Fibroblast of peridontal ligament (primary cell): Measurements from ENCODE around the gene MYB.
"Not testable (repeated sequence)": the region's sequence is repeated elsewhere in the genome, so short reads cannot be mapped to it uniquely, and the experiment has no call there.

Source experiments
- DNase-seq: peaks from one replicate; pipeline ENCODE4 v3.0.0-alpha.2; 2010; ENCODE audit errors: extremely low read depth

The MYB gene

DNA sequence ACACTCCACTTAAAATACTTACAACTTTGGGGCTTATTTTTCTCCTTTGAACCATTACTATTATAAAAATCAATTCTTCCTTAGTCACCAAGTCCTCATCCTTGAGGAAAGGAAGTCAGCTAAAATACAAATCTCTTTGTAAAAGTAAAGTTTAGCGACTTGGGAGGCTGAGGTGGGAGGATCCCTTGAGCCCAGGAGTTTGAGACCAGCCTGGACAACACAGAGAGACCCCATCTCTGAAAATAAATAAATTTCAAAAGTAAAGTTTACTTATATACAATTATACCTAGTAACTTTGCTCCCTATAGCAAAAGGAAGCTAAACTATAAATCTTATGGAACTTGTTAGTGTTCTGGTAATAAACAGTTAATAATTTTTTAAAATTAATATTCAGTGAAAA is 40.4 kb downstream of the MYB start:
- DNase-seq = no peak

DNA sequence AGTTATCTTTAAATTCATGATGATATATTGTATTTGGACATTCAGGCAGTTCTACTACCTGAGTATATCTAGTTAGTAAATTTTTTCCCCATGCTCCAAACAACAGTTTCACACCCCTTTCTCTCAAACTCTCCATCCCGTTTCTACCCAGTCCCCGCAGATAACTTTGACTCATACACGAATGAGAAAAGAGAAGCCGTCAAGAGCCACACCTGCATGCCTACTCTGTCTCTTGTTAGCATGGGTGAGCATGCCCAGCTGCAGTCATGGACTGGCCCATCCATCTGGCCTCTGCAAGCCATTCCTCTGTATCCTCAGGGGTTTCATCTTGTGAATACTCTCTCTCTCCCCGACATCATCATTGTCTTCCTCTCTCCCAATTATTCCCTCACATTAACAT is 41.5 kb downstream of the MYB start:
- no peak for DNase-seq

DNA sequence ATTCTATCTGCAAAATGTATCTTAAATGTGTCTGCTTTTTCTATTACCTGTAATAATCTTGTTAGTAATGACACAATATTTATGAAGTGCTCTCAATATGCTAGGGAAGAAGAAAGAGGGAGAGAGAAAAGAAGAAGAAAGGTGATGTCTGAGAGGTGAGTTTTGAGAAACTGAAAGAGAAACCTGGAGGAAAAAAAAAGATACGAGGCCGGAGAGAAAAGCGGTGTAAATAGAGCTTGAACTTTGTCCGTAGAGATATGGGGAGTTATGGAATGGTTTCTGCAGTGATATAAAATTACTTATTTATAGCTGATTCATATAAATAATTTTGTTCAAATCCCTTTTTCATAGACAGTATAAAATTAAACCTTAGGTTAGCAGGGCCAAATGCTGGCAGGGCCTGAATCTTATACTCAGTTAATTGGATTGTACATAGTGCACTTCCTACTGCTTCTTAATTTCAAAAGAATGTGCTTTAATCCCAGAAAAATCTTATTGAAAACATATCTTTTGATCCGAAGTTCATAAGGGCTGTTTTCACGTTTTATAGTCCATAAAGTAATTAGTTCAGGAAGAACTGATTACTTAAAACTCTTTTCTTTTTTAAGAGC is 43.0 kb downstream of the MYB start:
- no peak for DNase-seq

DNA sequence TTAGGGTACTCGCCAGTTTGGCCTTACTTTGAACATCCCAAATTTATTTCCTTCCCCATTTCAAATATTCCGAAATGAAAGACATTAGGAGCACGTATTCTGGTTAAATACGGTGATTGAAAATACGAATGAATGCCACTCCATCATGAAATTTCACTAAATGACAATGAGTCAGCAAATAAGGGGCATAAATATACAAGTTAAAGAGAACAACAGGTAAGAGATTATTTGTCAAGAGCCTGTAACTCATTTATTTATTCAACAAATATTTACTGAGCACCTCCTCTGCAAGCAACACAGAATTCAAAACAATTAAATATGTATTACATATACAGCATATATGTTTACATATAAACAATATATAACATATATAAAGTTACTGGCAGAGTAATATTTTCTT is 44.8 kb downstream of the MYB start:
- no peak for DNase-seq

DNA sequence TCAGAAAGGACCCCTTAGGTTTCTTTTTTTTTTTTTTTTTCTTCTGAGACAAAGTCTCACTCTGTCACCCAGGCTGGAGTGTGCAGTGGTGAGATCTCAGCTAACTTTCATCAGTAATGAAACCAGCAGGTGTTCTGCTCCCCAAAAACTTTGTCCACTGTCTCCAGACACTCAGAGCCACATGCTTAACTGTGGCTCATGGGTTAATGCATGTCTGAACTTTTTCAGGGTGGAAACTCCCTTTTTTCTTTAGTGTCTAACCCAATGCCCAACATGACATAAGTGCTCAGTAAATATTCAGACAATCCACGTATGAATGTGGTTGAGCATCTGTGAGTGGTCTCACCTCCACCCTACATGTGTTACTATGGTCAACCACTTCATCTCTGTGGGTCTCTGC is 45.4 kb downstream of the MYB start:
- DNase-seq = no peak

DNA sequence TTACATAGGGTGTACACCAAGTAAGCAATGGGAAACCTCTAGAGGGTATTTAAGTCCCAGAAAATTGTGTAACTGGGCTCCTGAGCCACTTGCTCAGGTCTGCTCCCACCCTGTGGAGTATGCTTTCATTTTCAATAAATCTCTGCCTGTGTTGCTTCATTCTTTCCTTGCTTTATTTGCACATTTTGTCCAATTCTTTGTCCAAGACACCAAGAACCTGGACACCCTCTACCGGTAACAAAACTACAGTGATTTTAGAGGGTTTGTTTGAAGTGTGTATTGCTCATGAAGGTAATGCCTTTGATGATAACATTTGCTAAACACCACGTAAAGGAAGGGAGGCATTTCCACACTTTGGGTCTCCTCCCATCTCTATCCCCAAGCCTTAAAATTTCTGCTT is 46.2 kb downstream of the MYB start:
- no peak for DNase-seq

DNA sequence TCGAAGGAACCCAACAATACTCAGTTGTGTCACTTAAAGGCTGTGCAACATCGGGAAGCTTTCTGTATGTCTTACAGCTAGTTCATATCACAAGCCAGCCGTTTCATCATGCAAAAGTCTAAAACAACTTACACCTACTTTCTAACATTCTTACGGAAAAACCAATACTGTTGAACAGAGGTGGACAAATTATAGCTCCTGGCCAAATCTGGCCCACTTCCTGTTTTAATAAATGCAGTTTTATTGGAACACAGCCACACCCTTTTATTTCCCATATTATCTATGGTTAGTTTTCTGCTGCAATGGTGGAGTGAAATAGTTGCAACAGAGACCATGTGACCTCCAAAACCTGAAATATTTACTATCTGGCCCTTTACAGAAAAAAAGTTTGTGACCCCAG is 46.6 kb downstream of the MYB start:
- DNase-seq = no peak

DNA sequence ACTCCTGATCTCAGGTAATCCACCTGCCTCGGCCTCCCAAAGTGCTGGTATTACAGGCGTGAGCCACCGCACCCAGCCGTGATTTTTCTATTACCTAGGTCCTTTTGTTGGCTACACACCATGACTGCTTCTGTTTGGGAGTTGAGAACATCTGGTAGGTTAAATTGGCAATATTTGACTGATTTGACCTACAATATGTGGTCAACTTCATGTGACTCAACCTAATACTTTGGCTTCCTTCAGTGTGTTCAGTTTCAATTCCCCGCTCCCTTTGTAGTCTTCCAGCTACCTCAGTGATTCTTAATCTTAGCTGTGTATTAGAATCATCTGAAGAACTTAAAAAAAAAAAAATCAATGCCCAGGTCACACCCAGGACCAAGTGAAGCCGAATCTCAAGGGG is 47.4 kb downstream of the MYB start:
- no peak for DNase-seq

DNA sequence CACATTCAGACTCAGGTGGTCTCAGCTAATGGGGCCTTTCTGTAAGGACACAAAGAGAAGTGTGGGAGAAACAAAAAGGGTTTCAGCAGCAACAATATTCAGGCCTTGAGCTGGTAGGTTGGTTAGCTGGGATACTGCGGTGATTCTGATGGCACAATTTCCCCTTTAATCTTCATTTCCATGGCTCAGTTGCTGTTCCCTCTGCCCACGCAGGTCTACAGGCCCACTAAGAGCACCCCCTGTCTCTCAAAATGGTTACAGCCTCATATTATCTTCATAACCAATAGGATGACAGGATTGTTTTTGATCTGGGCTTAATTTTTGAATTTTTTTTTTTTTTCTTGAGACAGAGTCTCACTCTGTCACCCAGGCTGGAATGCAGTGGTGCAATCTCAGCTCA is 48.9 kb downstream of the MYB start:
- DNase-seq = no peak

DNA sequence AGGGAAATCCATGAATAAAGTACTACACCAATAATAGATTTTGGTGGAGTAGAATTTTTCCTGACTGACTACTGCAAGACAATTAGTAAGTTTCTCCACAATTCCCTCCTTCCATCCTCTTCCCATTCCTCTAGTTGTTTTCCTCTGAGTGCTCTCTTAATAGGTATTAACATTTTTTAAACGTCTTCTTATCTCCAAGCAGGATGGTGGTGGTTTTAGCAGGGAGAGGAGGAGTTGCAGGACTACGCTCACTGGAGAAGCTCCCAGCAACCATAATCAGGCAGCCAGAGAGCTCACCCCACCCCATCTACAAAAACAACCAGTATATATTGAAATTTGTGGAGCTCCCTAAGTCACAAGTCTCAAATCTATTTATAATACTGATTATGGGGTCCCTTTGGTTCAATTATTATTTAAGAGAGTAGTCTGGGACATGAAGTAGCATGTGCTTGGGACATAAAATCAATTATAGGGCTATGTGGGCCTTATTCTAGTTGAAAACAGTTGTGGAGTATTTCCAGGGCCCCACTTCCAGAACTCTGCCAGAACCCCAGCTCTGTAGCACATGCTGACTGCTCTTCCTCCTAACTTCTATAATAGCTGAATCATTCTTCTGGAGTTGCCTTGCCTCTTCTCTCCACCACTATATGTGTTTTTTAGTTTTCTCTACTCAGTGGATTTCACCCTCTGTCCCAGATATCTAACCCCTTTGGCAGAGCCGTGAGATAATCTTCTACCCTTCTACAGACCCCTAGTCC is 49.8 kb downstream of the MYB start:
- DNase-seq = peak; percentile 10

DNA sequence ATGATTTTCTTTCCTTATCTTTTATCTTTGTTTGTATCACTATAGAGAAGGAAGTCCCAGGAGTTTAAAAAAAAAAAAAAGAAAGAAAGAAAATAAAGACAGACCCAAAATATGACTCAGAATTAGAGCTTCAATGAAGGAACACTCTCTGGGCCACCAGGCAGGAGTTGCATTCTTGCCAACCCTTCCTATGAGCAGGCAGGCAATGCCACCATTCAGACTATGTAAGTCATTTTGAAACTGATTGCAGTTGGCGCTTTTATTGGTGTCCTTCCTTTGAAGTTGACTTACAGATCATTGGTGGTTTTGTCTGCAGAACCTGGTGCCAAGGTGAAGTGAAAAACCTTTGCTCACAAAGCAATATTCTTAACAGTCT is 50.3 kb downstream of the MYB start:
- DNase-seq = peak; percentile 8

DNA sequence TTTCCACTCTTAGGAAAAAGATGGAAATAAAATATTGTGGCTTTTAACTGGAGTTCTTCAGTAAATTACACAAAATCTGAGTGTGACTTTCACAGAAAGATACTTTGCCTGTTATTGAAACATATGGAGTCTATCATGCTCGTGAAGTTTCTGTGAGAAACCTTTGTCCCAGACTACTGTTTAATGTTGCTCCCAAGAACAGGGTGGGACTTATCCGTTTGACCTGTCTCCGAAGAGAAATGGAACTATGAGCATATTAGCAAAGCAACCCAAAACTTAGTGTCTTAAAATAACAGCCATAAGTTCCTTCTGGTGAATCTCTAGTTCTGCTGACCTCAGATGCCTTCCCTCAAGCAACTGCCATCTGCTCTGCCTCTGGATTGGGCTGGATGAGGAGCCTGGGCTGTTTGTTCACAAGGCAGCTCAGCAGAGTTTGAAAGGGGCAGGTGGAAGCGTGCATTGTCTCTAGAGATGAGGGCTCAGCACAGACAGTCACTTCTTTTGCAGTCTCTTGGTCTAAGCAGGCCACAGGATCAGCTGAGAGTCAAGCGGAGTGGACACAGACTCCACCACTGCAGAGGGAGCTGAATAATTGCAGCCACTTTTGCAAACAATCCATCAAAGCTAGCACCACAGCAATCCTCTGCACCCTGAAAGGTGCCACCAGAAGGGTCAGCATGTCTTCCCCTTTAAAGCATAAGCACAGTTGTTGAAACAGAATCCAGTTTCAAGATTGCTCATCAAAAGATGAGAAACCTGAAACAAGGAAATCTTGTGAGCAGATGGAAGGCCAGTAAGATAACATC is 52.8 kb downstream of the MYB start:
- DNase-seq = no peak

DNA sequence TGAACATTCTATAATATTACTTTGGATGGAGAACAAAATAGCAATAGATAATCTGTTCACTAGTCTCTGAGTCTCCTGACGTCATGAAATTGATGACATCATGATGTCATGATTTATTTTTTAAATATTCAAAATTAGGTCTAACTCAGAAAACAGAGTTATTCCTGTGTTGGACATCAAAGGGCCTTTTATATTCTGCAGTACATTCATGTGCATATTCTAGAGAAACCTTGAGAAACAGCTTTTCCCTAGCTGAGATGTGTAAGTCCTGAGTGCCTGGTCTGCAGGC is 53.3 kb downstream of the MYB start:
- no peak for DNase-seq

DNA sequence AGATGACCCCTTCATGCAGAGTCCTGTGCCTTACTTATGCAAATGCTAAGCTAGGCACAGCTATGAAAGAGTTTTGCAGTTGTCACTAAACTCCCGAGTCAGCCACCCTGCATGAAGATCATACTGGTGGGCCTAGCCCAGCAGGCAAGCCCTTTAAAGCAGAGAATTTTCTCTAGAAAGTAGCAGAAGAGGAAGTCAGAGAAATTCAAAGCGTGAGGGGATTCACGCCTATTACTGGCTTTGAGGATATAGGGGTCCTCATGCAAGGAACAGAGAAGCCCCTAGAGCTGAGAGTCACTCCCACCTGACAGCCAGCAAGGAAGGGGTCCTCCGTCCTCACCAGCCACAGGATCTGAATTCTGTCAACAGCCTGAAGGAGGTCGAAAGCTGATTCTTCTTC is 54.6 kb downstream of the MYB start:
- no peak for DNase-seq

DNA sequence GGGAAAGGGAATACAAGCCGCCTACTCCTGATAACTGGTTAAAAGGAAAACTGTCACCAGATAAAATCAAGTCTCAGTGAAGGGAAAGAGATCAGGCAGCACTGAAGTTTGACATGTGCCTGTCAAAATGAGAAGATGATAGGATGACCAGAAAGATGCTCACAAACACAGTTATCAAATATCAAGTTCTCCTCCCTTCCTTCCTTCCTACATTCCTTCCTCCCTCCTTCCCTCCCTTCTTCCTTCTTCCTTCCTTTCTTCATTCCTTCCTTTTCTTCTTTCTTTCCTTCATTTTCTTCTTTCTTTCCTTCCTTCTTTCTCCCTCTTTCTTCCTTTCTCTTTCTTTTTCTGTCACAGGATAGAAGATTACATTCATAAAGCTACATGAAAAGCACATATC is 55.2 kb downstream of the MYB start:
- no peak for DNase-seq

DNA sequence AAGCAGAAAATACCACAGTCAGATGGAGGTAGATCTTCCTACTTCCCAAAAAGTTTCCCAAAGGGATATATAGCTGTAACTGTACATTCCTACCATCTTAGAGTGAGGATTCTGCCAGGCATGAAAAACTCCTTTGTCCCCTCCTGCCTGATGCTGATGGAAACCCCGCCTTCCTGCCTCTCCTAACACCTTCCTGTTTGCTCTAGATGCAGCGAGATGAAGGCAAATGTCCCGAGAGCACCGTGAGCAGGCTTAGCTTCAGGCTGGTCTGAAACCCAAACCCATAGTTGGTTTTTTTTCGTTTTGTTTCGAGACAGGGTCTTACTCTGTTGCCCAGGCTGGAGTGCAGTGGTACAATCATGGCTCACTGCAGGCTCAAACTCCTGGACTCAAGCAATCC is 55.6 kb downstream of the MYB start:
- DNase-seq = no peak

DNA sequence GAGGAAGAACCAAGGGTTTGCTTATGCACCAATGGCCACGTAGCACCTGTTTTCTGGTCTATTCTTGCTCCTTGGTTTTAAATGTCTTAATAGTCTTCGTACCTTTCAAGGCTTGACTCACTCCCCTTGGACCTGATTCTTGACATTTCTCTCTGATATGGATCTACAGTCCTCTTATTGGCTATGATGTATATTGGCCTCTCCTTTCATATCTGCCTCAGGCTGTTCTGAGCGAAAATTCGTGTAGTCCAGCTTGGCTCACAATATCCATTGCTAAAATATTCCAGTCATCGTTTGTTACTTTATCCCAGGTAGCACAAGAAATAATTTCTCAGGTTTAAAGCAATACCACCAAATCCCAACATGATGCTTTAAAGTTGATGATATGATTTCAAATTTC is 59.6 kb downstream of the MYB start:
- DNase-seq = no peak

DNA sequence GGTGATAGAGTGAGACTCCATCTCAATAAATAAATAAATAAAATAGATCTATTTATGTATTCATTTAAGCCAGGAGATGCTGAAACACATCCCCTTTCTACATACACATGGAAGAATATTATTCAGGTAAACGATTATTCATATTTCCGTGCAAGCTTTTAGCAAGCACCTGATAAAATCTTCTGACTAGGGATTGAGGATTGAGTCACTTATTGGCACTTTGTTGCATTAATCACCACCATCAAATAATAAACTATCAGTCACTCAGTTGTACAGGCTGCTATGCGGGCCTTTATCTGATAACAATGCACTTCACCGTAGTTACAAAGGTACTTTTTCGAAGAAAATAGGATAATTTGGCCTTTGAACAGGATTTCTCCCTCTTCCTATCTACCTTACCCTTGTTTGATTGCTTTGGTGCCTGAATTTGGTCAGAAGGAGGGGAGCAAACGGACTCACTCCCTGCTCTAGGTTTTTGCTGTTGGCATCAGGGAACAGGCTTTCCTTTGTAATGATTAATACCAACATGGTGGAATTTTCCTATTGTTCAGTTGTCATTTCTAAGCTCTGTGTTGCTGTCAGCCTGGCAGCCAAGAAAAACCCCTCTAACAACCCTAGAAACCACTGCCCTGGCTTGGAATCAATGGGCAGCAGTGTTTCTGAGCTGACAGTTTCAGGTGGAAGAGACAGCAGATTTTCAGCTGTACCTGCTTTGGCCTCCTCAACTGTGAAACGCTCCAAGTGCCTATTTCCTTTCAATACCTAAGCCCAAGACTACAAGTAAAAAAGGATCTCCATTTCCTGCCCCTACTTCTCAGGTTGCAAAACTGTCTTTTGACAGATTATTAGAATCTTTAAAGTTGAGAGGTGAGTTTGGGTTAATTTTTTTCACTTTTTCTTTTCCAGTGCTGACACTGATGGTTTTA is 63.0 kb downstream of the MYB start:
- DNase-seq = no peak

DNA sequence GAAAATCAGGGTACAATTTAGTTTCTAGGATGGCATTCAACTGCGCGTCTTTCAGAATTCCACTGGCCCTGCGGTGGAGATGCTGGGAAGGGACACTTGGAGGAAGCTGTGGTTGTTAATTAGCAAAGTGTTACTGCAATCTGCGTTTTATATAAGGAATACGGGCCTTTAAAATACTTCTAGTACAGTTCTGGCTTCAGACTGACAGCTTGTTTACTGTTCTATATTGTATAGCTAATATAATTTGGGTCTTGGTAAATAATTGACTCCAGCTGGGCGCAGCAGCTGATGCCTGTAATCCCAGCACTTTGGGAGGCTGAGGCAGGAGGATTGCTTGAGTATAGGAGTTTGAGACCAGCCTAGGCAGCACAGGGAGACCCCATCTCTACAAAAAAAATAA is 63.7 kb downstream of the MYB start:
- no peak for DNase-seq

DNA sequence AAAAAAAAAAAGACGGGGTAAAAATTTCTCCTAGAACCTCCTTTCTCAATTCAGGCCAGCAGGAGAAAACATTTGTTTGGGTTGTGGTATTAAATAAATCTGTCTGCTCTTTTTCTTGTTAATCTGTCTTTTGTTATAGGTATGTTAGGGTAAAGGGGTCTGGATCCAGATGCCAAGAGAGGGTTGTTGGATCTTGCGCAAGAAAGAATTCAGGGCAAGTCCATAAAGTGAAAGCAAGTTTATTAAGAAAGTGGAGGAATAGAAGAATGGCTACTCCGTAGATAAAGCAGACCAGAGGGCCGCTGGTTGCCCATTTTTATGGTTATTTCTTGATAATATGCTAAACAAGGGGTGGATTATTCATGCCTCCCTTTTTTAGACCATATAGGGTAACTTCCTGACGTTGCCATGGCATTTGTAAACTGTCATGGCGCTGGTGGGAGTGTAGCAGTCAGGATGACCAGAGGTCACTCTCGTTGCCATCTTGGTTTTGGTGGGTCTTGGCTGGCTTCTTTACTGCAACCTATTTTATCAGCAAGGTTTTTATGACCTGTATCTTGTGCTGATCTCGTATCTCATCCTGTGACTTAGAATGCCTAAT is 65.4 kb downstream of the MYB start:
- not testable (repeated sequence) for DNase-seq

DNA sequence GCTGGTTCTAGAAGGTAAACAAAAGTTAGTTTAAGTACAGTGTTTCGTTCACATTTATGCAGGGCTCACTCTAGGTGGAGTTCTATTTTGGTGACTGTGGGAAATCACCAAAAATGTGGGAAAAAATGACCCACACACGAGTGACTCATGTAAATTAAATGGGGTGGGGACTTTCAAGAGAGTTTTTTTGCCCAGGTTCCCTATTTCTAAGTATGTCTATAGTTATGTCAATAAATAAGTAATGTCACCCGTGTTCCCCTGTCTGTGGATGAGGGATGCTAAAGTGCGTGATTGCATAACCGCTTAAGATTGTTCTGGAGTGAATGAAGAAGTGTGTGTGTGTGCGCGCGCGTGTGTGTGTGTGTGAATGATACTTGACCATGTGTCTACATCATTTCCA is 69.1 kb downstream of the MYB start:
- DNase-seq = no peak
